ENCODE measurements around the gene TBC1D22A. TPM values are rescaled to one million over a fixed set of nuclear protein-coding genes. Genes with fewer than 3 reads are reported as not detected.

The TBC1D22A gene
- total RNA-seq, 1 donor from 2014 or later = 28.9 TPM

DNA sequence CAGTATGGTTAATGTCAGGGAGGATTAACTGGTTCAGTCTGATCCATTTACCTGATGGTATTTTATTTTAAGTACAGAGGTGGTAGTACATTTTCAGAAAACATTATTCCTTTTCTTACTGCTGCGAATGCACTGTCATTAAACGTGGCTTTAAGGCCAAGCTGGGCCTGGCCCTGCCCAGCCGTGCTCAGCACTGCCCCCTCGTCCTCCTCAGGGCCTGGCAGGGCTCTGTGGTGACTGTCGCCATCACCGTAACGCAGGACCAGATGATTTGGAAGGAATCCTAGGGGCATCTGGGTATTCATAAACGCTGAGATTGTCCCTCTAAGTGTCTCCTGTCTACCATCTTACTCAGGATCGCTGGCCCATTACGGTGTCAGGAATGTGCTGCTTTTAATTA, 302.0 kb downstream of the TBC1D22A start:
- Mint-ChIP-seq H3K27me3 (ENCODE audit: unreplicated experiment) (no peaks in the 10 kb centered on the region), H3K36me3 (ENCODE audit: unreplicated experiment) (peaks cover 7% of the 10 kb centered on the region), H3K27ac (ENCODE audit: unreplicated experiment) (no peak overlapping the region), H3K4me3 (ENCODE audit: unreplicated experiment) (no peak overlapping the region), H3K4me1 (ENCODE audit: unreplicated experiment) (no peaks in the 10 kb centered on the region), H3K9me3 (ENCODE audit: unreplicated experiment) (no peaks in the 10 kb centered on the region)
- TF ChIP-seq, protein P1, sequence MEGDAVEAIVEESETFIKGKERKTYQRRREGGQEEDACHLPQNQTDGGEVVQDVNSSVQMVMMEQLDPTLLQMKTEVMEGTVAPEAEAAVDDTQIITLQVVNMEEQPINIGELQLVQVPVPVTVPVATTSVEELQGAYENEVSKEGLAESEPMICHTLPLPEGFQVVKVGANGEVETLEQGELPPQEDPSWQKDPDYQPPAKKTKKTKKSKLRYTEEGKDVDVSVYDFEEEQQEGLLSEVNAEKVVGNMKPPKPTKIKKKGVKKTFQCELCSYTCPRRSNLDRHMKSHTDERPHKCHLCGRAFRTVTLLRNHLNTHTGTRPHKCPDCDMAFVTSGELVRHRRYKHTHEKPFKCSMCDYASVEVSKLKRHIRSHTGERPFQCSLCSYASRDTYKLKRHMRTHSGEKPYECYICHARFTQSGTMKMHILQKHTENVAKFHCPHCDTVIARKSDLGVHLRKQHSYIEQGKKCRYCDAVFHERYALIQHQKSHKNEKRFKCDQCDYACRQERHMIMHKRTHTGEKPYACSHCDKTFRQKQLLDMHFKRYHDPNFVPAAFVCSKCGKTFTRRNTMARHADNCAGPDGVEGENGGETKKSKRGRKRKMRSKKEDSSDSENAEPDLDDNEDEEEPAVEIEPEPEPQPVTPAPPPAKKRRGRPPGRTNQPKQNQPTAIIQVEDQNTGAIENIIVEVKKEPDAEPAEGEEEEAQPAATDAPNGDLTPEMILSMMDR (IDR thresholded peaks at IDR 0.05) = no peak
- DNase-seq (ENCODE audit: extremely low spot score, unreplicated experiment) = no peak

DNA sequence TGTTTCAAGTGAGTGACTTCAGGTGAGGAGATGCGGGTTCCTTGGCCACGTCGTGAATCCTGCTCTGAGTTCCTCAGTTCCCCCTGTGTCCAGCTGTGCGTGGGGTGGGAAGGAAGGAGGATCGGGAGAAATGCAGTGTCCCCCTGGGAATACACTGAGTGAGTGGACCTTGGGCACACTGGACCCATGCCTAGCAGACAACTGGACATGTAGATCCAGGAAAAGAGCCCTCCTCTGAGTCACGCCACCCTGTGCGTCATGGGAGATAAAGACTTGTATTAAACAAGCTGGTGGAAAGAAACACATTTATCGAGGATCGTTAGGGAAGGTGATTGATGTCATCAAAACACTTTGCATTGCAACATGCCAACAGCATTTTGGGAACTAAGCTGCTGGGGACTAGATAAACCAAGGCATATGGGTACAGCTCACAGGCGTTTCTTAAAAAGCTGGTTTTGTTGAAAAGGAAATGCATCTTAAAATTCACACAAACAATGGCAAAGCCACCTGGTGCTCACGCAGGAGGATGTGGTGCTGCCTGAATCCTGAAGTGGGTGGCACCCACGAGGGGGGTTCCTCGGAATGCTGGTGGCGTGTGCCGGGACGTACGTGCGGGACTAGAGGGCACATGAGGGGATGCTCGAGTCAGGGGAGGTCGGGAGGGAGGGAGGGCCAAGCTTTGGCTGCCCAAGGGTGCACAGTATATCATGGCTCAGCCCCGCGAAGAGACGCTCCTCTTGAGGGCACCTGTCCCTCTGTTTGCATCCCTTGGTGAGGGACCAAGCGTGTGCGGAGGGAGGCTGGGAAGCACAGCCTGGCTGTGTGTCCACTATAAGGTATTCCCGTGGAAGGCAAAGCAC, 303.5 kb downstream of the TBC1D22A start:
- peaks cover 5% of the 10 kb centered on the region for H3K36me3 Mint-ChIP-seq (ENCODE audit: unreplicated experiment)
- H3K4me1 Mint-ChIP-seq (ENCODE audit: unreplicated experiment) = no peaks in the 10 kb centered on the region
- H3K27ac Mint-ChIP-seq (ENCODE audit: unreplicated experiment) = no peak overlapping the region
- no peaks in the 10 kb centered on the region for H3K9me3 Mint-ChIP-seq (ENCODE audit: unreplicated experiment)
- TF ChIP-seq, protein P1 (IDR thresholded peaks at IDR 0.05) = no peak
- H3K27me3 Mint-ChIP-seq (ENCODE audit: unreplicated experiment) = no peaks in the 10 kb centered on the region
- no peak overlapping the region for H3K4me3 Mint-ChIP-seq (ENCODE audit: unreplicated experiment)
- DNase-seq (ENCODE audit: extremely low spot score, unreplicated experiment) = no peak

DNA sequence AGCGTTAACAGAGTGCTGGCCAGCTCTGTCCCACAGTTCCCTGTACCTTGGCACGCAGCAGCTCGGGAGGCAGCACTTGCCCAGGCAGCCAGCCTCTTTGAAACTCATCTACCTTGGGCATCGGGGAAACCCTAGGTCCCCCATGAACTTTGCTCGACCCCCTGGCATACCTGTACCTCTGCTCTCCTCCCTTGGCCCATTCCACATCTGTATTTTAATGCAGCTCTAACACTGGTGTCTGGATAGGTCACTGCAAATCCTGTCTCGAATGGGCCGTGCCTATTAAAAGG, 304.1 kb downstream of the TBC1D22A start:
- Mint-ChIP-seq H3K27ac (ENCODE audit: unreplicated experiment) (no peak overlapping the region), H3K36me3 (ENCODE audit: unreplicated experiment) (no peaks in the 10 kb centered on the region), H3K4me1 (ENCODE audit: unreplicated experiment) (no peaks in the 10 kb centered on the region), H3K4me3 (ENCODE audit: unreplicated experiment) (no peak overlapping the region), H3K27me3 (ENCODE audit: unreplicated experiment) (no peaks in the 10 kb centered on the region), H3K9me3 (ENCODE audit: unreplicated experiment) (no peaks in the 10 kb centered on the region)
- TF ChIP-seq, protein P1 (IDR thresholded peaks at IDR 0.05) = no peak
- DNase-seq (ENCODE audit: extremely low spot score, unreplicated experiment) = no peak

DNA sequence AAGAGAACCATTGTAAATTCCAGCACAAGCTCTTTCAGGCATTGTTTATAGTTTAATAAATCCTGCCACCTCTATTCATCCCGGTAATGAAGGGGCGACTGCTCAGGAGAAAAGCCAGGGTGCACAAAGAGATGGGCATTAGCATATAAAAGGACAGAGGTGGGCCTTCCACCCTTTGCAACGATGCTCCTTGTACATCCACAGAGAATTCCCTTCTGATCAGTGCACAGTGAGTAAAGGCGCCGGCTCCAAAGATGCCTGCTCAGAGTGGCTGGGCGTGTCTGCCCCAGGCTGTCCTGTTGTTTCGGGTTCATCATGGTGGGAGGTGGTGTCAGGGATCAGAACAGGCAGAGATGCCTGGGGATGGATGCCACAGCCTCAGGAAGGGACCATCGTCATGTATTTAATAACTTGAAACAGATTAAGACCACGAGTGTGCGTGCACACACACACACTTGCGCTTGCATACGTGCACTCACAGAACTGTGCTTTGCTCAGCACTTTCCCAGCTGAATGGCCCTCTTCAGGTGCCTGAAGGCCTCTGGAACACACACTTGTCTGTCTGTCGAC, 305.0 kb downstream of the TBC1D22A start:
- no peaks in the 10 kb centered on the region for H3K27me3 Mint-ChIP-seq (ENCODE audit: unreplicated experiment)
- no peak overlapping the region for H3K27ac Mint-ChIP-seq (ENCODE audit: unreplicated experiment)
- TF ChIP-seq, protein P1 (IDR thresholded peaks at IDR 0.05) = no peak
- no peak for DNase-seq (ENCODE audit: extremely low spot score, unreplicated experiment)
- no peak overlapping the region for H3K4me3 Mint-ChIP-seq (ENCODE audit: unreplicated experiment)
- no peaks in the 10 kb centered on the region for H3K36me3 Mint-ChIP-seq (ENCODE audit: unreplicated experiment)
- H3K9me3 Mint-ChIP-seq (ENCODE audit: unreplicated experiment) = no peaks in the 10 kb centered on the region
- no peaks in the 10 kb centered on the region for H3K4me1 Mint-ChIP-seq (ENCODE audit: unreplicated experiment)

DNA sequence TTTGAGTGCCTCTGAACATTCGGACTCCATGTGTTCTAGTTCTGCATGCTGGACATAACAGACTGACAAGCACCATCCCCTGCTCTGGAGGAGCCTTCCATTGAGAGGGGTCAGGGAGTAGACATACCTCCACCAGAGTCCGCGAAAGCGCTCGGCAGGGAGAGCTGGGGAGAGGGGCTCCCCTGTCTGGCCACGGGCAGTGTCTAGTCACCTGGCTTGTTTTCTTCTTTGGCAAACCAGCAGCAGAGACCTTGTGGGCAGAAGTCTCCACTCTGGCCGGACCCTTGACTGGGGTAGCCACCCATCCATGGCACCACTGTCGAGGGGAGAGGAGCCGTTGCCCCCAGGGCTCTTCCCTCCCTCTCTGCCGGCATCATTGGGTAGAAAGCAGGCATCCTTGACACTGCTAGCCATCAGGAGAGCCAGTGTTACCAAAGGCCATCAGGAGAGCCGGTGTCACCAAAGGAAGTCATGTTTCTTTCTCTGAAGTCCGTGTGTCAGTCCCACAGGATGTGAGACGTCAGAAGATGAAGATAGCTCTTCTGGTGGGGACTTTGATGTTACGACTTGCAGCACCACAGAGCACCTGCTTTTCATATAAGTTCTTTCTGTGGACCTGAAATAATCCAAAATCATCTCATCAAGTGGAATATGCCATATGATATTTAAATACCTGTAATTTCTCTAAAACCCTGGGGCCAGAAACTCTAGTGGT, 305.6 kb downstream of the TBC1D22A start:
- no peak overlapping the region for H3K4me3 Mint-ChIP-seq (ENCODE audit: unreplicated experiment)
- H3K9me3 Mint-ChIP-seq (ENCODE audit: unreplicated experiment) = no peaks in the 10 kb centered on the region
- no peak overlapping the region for H3K27ac Mint-ChIP-seq (ENCODE audit: unreplicated experiment)
- H3K27me3 Mint-ChIP-seq (ENCODE audit: unreplicated experiment) = no peaks in the 10 kb centered on the region
- no peak for DNase-seq (ENCODE audit: extremely low spot score, unreplicated experiment)
- H3K4me1 Mint-ChIP-seq (ENCODE audit: unreplicated experiment) = no peaks in the 10 kb centered on the region
- no peaks in the 10 kb centered on the region for H3K36me3 Mint-ChIP-seq (ENCODE audit: unreplicated experiment)
- TF ChIP-seq, protein P1 (IDR thresholded peaks at IDR 0.05) = no peak

All from osteocyte (in vitro differentiated cells).